Hematopoietic multipotent progenitor cell treated with erythropoietin and hydrocortisone succinate and interleukin-3 and kit ligand, for 15 days (in vitro differentiated cells): Measurements from ENCODE around the gene MICB.
"Not testable (repeated sequence)": the region's sequence is repeated elsewhere in the genome, so short reads cannot be mapped to it uniquely, and the experiment has no call there.

Experiments
- DNase-seq: peaks from one replicate; pipeline ENCODE4 v3.0.0-alpha.2; 2015; ENCODE audit warnings: low spot score

MICB gene

DNA sequence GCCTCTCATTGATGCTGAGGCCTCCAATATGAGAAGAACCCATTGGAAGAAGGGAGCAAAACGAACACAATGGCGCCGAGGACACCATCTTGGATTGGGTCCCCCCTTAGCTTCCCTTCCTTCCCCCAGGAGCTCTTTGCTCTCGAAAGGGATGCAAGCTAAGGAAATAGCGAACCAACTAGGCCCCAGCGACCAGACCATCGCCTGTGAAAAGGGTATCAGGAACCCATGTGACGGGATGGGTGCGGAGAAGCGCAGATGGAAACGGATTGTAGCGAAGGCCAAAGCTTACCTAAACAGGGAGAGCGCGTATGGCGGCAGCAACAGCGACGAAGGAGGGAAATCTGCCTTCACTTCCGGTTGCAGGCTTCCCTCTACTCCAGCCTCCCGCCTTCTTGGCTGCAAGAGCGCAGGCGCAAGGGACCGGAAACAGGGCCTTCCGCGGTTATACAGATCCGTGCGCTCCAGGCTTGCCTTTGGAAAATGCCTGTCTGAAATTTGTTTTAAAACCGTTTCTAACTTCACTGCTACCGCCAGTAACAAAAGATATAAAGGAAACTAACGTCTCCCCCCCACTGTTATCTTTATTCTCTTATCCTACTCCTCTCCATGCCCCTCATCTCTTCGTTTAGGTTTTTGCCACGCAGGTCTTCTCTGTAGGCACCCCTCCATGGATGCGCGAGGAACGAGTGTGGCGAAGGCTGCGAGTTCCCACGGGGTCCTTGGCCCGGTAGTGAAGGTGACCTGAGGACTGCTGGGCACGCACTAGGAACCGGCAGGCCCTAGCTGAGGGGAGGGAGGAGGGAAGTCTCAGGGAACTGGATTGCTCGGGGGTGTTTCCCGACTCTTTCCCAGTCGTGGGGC is 43.9 kb downstream of the MICB start, which contains the start of gene DDX39B:
DDX39B (minus strand) TSS at position 346 of the 864 bp plus-strand sequence. CDS start 1,471 bp downstream, outside the sequence.
- DNase-seq = peak; percentile 97

DNA sequence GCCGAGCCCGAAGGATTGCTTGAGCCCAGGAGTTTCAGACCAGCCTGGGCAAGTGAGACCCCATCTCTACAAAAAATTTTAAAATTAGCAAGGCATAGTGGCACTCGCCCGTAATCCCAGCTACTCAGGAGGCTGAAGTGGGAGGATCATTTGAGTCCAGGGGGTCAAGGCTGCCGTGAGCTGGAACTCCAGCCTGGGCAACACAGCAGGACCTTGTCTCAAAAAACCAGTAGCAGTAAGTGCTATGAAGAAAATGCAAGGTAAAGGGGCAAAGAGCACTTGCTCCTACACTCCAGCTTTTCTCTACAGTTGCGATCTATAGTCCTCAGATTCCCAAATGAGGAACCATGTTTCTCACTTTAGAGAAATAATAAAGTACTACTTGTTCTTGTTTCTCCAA is 45.7 kb downstream of the MICB start:
- no peak for DNase-seq

DNA sequence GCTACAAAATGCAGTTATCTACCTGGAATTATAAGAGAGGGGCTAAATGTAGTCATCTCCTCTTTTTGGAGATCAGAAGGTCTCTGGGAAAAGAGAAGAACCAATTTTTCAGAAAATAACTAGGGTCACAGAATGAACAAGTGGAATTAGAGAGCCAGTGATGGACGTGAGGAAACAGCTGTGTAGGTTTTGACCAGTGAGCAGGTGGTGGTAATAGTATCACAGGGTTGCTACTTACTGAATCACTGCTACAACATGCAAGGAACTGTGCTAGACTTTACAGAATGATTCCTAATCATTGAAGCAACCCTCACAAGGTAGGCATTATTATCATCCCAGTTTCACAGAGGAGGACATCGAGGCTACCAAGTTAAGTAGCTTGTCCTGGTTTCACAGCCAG is 46.7 kb downstream of the MICB start:
- no peak for DNase-seq

DNA sequence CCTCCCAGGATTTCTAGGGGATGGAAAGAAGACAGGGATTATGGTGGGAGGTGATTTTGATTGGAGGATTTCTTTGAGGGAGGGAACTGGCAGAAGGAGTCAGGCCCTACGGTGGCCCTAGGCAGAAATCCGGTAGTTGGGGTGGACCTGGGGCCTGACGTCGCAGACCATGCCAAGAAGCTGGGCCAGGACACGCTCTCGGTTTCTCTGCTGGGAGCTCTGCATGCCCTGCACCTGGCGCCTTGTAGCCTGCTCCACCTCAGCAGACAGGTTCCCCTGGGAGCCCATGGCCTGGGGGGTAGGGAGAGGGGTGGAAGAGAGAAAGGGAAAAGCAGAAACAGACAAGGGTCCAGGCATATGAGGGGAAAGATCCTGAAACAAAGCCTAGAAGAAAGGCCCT is 47.3 kb downstream of the MICB start:
- DNase-seq = no peak

DNA sequence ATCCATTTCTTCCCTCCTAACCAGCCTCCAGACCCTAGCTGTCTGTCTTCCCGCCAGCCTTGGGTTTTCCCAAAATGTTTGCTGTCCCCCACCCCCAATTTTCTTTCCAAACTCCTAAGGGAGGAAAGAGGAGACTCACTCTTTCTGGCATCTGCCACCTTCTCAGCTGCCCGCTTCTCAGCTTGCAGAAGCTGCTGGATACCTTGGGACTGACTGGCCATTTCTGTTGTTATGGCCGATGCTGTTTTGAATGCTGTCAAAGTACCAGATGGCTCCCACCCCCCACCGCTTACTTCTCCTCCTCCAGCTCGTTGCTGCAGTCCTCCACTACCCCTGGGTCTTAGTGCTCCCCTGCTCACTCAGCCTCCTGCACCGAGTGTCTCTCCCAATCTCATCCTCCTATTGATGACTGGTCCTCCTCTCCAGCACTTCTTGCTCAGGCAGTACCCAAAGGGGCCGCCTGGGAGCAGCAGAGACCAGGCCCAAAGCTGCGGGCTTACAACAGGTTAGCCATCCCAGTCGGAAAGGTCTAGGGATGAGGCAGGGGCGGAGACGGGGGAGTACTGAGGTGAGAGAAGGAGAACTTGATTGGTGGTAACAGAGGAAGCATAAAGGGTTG is 48.5 kb downstream of the MICB start, which contains the start of gene ATP6V1G2:
ATP6V1G2 (minus strand) TSS at position 270 of the 619 bp plus-strand sequence; CDS start at position 221, 49 bp downstream.
- peak; percentile 83 for DNase-seq

DNA sequence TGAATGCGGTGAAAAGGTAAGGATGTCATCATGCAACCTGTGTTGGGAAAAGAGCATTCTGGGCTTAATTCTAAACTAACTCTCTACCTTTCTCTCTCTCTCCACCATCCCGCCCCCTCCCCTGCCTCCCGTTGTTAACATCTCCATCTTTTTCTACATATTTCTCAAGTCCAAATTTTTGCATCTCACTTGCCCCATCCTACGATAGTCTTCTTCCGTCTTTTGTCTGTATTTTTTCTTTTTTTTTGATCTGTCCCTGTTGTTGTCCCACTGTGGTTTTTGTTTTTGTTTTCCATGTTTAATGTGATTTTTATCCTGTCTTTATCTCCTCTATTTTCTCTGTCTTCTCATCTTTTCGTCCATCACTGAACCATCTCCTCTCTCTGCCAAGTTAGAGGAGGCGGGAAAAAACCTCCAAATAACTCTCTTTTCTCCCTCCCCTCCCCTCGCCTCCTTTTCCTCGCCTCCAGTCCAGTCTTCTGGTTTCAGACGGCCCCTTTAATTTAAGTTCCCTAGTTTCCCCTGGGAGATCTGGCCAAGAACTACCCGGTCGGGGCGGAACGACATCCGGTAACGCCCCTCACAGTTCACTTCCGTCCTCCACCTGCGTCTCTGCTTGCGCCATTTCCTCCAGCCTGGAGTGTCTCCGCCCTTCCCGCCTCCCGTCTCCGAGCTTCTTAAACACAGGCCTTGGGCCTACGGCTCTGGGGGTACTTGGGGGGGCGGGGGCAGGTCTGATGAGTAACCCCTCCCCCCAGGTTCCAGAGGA is 49.2 kb downstream of the MICB start, which contains the start of gene NFKBIL1:
NFKBIL1 (plus strand) TSS at position 651 of the 769 bp plus-strand sequence; CDS start at position 738, 87 bp downstream.
- DNase-seq = peak; percentile 93

DNA sequence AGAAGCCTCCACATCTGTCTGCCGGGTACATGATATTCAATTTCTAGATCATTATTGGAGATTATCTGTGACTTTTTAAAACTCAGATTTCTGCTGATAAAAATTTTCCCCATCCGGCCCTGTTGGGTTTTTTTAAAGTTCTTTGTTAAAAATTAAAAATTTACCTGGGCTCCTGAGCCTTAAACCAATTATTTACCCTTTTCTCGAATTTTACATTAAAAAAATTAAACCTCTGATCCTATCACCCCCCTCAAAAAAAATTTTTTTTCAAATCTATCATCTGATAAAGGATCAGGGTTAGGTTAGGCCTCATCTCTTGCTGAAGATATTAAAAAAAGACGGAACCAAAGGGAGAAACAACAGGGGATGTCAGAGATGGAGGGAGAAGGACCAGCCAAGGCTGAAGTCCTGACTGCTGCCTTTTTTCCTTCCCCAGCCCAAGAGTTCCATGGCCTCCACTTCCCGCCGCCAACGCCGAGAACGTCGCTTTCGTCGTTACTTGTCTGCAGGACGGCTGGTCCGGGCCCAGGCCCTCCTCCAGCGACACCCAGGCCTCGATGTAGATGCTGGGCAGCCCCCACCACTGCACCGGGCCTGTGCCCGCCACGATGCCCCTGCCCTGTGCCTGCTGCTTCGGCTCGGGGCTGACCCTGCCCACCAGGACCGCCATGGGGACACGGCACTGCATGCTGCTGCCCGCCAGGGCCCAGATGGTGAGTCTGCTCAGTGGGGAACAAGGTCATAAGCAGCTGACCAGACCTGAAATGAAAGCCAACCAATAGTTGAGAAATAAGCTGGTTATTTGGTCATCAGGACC is 50.0 kb downstream of the MICB start:
- no peak for DNase-seq

DNA sequence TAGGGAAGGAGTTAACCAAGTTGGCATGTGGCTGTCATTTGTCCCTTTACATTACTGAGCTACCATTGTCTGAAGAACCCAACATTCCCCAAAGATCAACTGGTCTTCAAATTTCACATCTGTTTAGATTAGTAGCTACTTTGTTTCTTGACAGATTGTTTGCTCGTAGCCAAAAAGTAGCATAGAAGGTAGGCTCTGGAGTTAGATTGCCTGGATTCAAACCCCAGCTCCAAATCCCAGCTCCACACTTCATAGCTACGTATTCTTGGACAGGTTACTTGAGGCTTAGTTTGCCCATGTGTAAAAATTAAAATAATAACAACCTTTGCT is 50.6 kb downstream of the MICB start:
- no peak for DNase-seq

DNA sequence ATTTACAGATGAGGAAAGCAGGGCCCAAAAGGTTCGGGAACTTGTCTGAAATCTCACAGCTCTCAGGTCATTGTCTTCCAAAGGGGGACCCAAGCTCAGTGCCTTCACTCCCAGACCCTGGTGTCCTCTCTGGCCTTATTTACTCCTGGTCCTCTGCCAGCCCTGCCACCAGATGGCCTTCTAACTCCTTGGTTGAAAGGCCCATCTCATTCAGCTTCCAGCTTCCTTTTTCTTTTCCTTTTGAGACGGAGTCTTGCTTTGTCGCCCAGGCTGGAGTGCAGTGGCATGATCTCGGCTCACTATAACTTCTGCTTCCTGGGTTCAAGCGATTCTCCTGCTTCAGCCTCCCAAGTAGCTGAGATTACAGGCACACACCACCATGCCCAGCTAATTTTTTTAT is 53.4 kb downstream of the MICB start:
- DNase-seq = not testable (repeated sequence)

DNA sequence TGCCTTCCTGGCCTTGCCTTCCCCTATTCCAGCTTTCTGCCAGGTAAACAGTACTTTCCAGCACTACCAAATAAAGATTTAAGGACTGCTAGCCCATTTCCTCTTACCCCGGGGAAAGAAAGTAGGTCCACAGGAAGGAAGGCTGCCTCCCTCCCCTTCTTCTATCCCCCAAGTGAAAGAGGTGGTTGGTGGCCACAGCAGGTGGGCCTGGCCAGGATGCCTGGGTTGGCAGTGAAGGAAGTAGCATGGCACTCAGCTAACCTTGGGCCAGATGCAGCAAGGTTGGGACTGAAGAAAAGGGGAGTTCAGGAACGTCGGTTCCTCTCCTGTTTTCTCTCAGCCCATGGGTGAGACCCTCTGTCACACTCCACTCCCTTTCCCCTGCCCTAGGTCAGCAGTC is 58.4 kb downstream of the MICB start:
- DNase-seq = no peak

DNA sequence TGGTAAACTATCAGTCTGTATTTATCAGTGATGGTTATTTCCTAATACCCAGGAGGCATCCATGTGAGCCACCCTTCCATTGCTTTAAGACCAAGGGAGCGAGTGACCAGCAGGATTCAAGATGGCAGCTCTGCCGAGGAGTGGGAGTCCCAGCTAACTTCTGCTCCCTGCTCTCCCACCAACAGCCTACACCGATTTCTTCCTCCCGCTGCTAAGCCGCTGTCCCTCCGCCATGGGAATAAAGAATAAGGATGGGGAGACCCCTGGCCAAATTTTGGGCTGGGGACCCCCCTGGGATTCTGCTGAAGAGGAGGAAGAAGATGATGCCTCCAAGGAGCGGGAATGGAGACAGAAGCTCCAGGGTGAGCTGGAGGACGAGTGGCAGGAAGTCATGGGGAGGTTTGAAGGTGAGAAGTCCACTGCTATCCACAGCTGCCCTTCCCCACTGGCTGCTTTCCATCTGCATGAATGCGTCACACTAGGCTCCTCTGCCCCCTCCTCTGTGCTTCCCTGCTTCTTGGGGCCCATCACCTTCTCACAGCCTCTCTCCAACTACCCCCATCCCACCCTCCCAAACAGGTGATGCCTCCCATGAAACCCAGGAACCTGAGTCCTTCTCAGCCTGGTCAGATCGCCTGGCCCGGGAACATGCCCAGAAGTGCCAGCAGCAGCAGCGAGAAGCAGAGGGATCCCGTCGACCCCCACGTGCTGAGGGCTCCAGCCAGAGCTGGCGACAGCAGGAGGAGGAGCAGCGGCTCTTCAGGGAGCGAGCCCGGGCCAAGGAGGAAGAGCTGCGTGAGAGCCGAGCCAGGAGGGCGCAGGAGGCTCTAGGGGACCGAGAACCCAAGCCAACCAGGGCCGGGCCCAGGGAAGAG is 59.7 kb downstream of the MICB start:
- DNase-seq = no peak

DNA sequence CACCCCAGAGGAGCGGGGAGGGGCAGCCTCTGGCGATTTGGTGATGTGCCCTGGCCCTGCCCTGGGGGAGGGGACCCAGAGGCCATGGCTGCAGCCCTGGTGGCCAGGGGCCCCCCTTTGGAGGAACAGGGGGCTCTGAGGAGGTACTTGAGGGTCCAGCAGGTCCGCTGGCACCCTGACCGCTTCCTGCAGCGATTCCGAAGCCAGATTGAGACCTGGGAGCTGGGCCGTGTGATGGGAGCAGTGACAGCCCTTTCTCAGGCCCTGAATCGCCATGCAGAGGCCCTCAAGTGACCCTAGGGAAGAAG is 60.3 kb downstream of the MICB start:
- no peak for DNase-seq

DNA sequence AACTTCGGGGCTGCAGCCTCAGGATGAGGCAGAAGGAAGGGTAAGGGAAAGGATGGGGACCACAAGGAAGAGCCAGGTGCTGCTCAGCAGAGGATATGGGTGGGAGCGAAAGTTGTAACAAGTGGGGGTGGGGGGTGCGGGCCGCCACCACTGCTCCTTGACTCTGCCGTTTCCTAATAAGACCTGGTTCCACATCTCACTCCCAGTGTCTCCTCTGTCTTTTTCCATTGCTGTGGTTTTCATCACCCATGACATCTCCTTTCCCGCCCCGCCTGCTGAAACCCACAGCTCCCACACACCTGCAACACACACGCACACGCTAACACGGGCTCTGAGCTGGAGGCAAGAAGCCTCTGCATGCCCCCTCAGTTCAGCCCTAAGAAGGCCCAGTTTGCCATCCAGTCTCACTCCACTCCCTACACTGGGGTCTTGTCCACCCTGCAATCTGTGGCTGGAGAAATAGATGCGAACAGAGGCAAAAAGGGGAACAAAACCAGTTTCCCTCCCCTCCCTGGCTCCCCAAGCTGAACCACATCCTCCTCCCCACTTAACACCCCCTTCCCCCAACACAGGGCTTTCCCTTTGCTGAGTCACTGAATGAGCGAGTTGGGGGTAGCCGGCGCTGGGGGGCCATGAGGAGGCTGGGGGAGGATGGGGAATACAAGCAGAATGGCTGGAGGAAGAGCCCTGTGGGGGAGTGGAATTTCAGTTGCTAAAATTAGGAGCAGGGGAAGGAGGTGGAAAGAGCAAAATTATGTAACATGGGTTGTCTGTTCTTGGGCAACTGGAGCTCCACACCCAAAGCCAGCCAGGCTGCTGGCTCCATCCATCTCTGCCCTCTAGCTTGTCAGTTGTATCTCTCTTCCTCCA is 60.9 kb downstream of the MICB start:
- no peak for DNase-seq

DNA sequence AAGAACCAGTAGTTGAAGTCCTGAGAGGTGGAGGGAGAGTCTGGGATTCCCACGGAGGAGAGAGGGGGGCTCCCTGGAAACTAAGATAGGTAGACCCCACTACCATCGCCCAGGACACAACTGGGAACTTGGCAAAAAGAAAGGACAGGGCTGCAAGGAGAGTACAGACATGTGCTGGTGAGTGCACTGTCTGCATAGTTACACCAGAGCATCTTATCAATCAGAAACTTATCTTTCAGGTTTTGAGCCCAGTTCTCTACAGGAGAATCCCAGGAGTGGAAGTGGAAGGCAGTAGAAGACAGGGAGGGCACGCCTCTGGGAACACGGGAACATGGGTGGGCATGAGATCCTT is 61.6 kb downstream of the MICB start:
- DNase-seq = no peak

DNA sequence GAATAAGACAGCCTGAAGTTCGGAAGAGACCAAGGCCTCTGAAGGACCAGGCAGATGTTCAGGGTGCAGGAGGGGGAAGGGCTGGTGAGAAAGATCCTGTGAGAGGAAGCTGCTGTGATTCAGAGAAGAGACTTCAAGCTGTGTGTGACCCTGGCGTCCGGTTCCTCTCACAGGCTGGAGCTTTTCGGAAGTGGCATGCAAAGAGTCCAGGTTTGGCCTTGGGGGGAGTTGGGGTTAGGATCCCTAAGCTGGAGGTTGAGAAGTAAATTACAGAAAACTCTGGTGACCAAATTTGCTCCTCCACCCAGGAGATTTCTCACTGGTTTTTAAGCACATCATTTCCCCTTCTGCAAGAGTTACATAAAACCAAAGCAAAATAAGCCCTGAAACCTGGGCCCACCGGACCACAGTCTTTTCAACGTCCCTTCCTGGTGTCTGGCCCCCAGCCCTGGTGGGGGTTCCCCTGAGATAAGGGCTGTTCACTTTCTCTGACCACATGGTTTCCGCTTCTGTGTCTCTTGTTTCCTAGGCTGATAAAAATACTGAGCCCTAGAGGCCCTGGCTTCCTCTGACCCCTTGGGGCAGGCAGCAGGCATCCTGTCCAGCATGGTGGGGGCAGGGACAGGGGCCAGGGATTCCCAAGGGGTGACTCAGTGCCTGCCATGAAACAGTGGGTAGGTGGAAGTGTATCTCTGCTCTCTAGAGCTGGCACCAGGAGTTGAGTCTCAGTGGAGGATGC is 62.2 kb downstream of the MICB start:
- no peak for DNase-seq

DNA sequence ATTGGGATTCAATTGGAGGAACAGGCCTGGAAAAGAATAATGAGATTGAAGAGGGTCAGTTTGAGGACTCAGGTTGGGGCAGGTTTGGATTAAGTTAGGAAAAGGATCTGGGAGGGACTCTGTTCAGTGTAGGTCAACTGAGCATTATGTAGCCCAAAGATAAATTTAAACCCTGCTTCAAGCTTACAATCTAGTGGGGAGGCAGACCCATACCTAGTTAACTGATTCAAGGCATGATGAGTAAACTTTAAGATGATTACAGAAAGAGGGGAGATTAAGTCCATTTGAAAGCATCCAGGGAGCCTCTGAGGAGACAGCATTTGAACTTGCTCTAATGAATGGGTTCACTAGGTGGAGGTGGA is 62.7 kb downstream of the MICB start:
- no peak for DNase-seq
